ENCODE data around the gene THUMPD3. TPM values are rescaled to one million over a fixed set of nuclear protein-coding genes. Genes with fewer than 3 reads are reported as not detected.

The THUMPD3 gene
- total RNA-seq, 1 experiment from 2014 or later, result 58.4 TPM

DNA sequence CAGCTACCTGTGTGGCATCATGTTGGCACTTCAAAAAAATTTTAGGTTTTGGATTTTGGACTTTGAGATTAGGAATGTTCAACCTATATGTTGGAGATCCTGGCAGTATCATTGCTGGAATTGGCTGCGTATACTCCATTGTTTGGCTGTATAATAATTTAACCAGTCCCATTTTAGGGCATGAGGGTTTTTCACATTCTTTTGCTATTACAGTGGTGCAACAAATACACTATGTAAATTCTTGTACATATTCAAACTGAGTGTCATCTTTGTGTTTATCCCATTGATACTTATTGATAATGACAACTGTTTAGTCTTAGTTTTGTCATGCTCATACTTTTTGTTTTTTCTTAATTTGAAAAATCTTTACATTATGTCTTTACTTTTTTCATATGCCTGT lies 6.7 kb downstream of the THUMPD3 start:
- no peak overlapping the region for H3K4ac ChIP-seq (ENCODE audit: low read depth, low read length)
- DNase-seq, result no peak
- Mint-ChIP-seq H3K27me3 (ENCODE audit: low read depth) (no peaks in the 10 kb centered on the region), H3K4me3 (no peak overlapping the region), H3K36me3 (ENCODE audit: insufficient read depth in 1 of 3, low read depth in 3 of 3) (peaks cover 35 to 87% (median 80%) of the 10 kb centered on the region in 3 experiments; a peak in 6 of 7 replicates), H3K27ac (no peak overlapping the region), H3K9me3 (no peaks in the 10 kb centered on the region), H3K4me1 (no peaks in the 10 kb centered on the region)
- H3K27ac ChIP-seq (ENCODE audit: insufficient read length, low read depth, low read length), result no peak overlapping the region
- no CpG with 5 or more reads among the region's 1 CpG for WGBS (ENCODE audit: extremely low coverage, insufficient read length, low lambda C conversion rate)
- no peak overlapping the region for H2BK20ac ChIP-seq (ENCODE audit: low read depth, low read length, poor library complexity, severe bottlenecking)
- H3K4me2 ChIP-seq (ENCODE audit: insufficient read depth, insufficient read length, low read length), result no peak overlapping the region
- H3K9ac ChIP-seq (ENCODE audit: extremely low read depth, insufficient read length, low read length), result no peak overlapping the region
- H3K23me2 ChIP-seq (ENCODE audit: insufficient read length, low read depth, low read length, poor library complexity, severe bottlenecking), result no peaks in the 10 kb centered on the region
- H3K56ac ChIP-seq (ENCODE audit: insufficient read length, low read depth, low read length), result no peak overlapping the region
- H2AFZ ChIP-seq (ENCODE audit: low read length), result no peak overlapping the region
- H2AK5ac ChIP-seq (ENCODE audit: insufficient read length, low read length), result no peak overlapping the region
- H3K18ac ChIP-seq (ENCODE audit: insufficient read length, low read depth, low read length), result no peak overlapping the region
- no peaks in the 10 kb centered on the region for H3K27me3 ChIP-seq (ENCODE audit: insufficient read depth, low read length)
- H3K23ac ChIP-seq (ENCODE audit: insufficient read length, low read depth, low read length), result no peak overlapping the region
- no peak overlapping the region for H4K91ac ChIP-seq (ENCODE audit: insufficient read length, low read depth, low read length)
- H4K8ac ChIP-seq (replicated peaks; ENCODE audit: insufficient read length, low read depth, low read length), result no peak overlapping the region
- TF ChIP-seq, protein P1, sequence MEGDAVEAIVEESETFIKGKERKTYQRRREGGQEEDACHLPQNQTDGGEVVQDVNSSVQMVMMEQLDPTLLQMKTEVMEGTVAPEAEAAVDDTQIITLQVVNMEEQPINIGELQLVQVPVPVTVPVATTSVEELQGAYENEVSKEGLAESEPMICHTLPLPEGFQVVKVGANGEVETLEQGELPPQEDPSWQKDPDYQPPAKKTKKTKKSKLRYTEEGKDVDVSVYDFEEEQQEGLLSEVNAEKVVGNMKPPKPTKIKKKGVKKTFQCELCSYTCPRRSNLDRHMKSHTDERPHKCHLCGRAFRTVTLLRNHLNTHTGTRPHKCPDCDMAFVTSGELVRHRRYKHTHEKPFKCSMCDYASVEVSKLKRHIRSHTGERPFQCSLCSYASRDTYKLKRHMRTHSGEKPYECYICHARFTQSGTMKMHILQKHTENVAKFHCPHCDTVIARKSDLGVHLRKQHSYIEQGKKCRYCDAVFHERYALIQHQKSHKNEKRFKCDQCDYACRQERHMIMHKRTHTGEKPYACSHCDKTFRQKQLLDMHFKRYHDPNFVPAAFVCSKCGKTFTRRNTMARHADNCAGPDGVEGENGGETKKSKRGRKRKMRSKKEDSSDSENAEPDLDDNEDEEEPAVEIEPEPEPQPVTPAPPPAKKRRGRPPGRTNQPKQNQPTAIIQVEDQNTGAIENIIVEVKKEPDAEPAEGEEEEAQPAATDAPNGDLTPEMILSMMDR (conservative IDR thresholded peaks at IDR 0.05), result no peak
- H3K79me2 ChIP-seq (ENCODE audit: insufficient read depth, low read length), result no peaks in the 10 kb centered on the region
- no peaks in the 10 kb centered on the region for H3K79me1 ChIP-seq (ENCODE audit: insufficient read depth, low read depth, low read length, poor library complexity, severe bottlenecking)
- no peak overlapping the region for H2BK120ac ChIP-seq (ENCODE audit: low read depth, low read length, poor library complexity, severe bottlenecking)
- H3T11ph ChIP-seq (ENCODE audit: low read length), result no peak overlapping the region
- H3K14ac ChIP-seq (ENCODE audit: insufficient read depth, low read length), result no peak overlapping the region
- no peaks in the 10 kb centered on the region for H4K20me1 ChIP-seq (ENCODE audit: control insufficient read depth, insufficient read depth, insufficient read length)
- no peak overlapping the region for H2BK12ac ChIP-seq (ENCODE audit: insufficient read length, low read depth, low read length)
- H3K9me3 ChIP-seq (ENCODE audit: control insufficient read depth, low read depth, low read length), result no peaks in the 10 kb centered on the region
- H3K4me1 ChIP-seq (ENCODE audit: insufficient read depth, low read length), result no peaks in the 10 kb centered on the region
- no peak overlapping the region for H4K5ac ChIP-seq (ENCODE audit: insufficient read length, low read depth, low read length)
- H2BK15ac ChIP-seq (ENCODE audit: low read depth, low read length), result no peak overlapping the region
- H2BK5ac ChIP-seq (ENCODE audit: insufficient read length, low read length), result no peak overlapping the region
